DOHH2 (cell line): ENCODE measurements around the gene PRKCH.

Source experiments
- CTCF ChIP-seq: fragments of 200-600 bp; sonication (generic); IDR thresholded peaks from one replicate; pipeline ENCODE4 v1.5.1; 2014; ENCODE audit warnings: antibody characterized with exemption, mild to moderate bottlenecking, low read depth, low read length; ENCODE audit not compliant: poor library complexity, severe bottlenecking
- EZH2phosphoT487 ChIP-seq: fragments of 200-600 bp; sonication (generic); IDR thresholded peaks from 2 replicates; pipeline ENCODE4 v1.6.1; 2017; ENCODE audit warnings: borderline replicate concordance, mild to moderate bottlenecking, antibody characterized with exemption, low read length, moderate library complexity, mixed read lengths

- TF ChIP-seq CTCF (no peak), EZH2phosphoT487 (no peak)
Observed at GRCh38 chr14:61326146-61326545, 4.8 kb downstream of the PRKCH start.
